LNCaP clone FGC (cell line): Measurements from ENCODE around the gene KCTD14.
"Not testable (repeated sequence)": the region's sequence is repeated elsewhere in the genome, so short reads cannot be mapped to it uniquely, and the experiment has no call there.

Source experiments
- DNase-seq: peaks from one replicate; pipeline ENCODE4 v3.0.0-alpha.2; 2011; ENCODE audit warnings: low read depth
- H3K4me3 ChIP-seq: 2 replicates; pipeline ENCODE4 v1.5.1; 2011; ENCODE audit warnings: mild to moderate bottlenecking, low read depth, low read length, control low read depth
- CTCF ChIP-seq: IDR thresholded peaks from 2 replicates; pipeline ENCODE4 v1.5.1; 2012; ENCODE audit warnings: mild to moderate bottlenecking; ENCODE audit not compliant: control insufficient read depth, insufficient read depth; ENCODE audit errors: extremely low read depth

Gene KCTD14

GRCh38 chr11:78060533-78060932, 37.5 kb upstream of the KCTD14 start:
- no peak overlapping the region for H3K4me3 ChIP-seq
- DNase-seq: no peak
- TF ChIP-seq CTCF: no peak

- not testable (repeated sequence) for H3K4me3 ChIP-seq, DNase-seq
Observed at GRCh38 chr11:78059749-78060328, 36.8 kb upstream of the KCTD14 start.

- no peak overlapping the region for H3K4me3 ChIP-seq
- no peak for DNase-seq
- TF ChIP-seq CTCF: no peak
Observed at GRCh38 chr11:78057462-78058055, 34.5 kb upstream of the KCTD14 start.

- no peak for DNase-seq
- TF ChIP-seq CTCF: no peak
- H3K4me3 ChIP-seq: no peak overlapping the region
Observed at GRCh38 chr11:78056093-78056492, 33.0 kb upstream of the KCTD14 start.

- DNase-seq: no peak
- H3K4me3 ChIP-seq: no peak overlapping the region
- no peak for TF ChIP-seq CTCF
Observed at GRCh38 chr11:78054971-78055370, 31.9 kb upstream of the KCTD14 start.

- no peak for TF ChIP-seq CTCF
- DNase-seq: no peak
- no peak overlapping the region for H3K4me3 ChIP-seq
Observed at GRCh38 chr11:78050964-78051831, 28.1 kb upstream of the KCTD14 start.

- H3K4me3 ChIP-seq: no peak overlapping the region
- no peak for DNase-seq
- TF ChIP-seq CTCF: no peak
Observed at GRCh38 chr11:78049348-78049747, 26.3 kb upstream of the KCTD14 start.
